ENCODE data around the gene ZRANB1. TPM values are rescaled to one million over a fixed set of nuclear protein-coding genes. Genes with fewer than 3 reads are reported as not detected.

Gene ZRANB1
- total RNA-seq, 4 donors from 2014 or later: 35.5 to 48.7 (median 44.3) TPM

DNA sequence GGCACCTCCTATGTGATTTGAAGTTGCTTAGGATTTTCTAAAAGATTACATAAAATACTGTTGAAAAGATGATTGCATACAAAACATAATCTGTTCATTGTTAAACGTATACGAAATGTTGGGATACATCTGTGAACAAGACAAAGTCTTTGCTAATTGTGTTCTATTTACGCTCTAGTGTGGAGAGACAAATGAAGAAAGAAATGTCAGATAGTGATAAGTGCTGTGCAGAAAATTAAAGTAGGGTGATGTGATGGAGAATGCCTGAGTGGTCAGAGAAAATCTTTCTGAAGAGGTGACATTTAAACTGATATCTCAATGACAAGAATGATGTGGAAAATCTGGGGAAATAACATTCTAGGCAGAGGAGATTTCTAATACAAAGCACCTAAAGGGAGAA is 13.4 kb upstream of the ZRANB1 start:
- Histone ChIP-seq H3K4me1 (peaks cover 0 to 50% (median 5%) of the 10 kb centered on the region in 3 donors), H3K36me3 (peaks cover 0 to 10% of the 10 kb centered on the region in 2 donors), H3K27me3 (no peaks in the 10 kb centered on the region), H3K27ac (no peak overlapping the region), H3K4me3 (no peak overlapping the region), H3K9me3 (no peaks in the 10 kb centered on the region)
- no peak for ATAC-seq
- TF ChIP-seq EP300 (IDR thresholded peaks at IDR 0.05): no peak
- TF ChIP-seq POLR2AphosphoS5 (IDR thresholded peaks at IDR 0.05): no peak
- TF ChIP-seq, protein P1, sequence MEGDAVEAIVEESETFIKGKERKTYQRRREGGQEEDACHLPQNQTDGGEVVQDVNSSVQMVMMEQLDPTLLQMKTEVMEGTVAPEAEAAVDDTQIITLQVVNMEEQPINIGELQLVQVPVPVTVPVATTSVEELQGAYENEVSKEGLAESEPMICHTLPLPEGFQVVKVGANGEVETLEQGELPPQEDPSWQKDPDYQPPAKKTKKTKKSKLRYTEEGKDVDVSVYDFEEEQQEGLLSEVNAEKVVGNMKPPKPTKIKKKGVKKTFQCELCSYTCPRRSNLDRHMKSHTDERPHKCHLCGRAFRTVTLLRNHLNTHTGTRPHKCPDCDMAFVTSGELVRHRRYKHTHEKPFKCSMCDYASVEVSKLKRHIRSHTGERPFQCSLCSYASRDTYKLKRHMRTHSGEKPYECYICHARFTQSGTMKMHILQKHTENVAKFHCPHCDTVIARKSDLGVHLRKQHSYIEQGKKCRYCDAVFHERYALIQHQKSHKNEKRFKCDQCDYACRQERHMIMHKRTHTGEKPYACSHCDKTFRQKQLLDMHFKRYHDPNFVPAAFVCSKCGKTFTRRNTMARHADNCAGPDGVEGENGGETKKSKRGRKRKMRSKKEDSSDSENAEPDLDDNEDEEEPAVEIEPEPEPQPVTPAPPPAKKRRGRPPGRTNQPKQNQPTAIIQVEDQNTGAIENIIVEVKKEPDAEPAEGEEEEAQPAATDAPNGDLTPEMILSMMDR (IDR thresholded peaks at IDR 0.05): no peak
- no peak for TF ChIP-seq POLR2A (IDR thresholded peaks at IDR 0.05)
- 78 to 91% methylated on average over 3 of the region's 3 CpGs for WGBS, 2 donors (ENCODE audit: low coverage in 1 of 2)

DNA sequence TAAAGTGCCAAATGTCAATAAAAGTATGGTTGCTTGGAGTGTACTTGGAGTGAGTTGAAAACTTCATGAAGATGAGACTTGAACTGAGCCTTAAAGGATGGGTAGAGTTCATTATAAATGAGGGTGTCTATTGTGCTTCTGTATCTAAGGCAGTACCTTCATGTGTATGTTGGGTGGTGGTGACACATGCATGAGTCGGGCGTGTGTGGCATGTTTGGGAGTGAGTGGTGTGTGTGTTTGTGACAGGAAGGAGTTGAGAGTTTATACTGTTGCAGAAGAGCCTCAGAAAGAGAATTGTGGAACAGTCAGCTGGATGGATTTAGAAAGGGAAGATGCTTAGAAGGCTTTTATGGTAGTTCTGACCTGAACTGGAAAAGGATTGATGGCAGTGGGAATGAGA is 6.0 kb upstream of the ZRANB1 start:
- ATAC-seq: no peak
- Histone ChIP-seq H3K4me1 (peaks cover 0 to 52% (median 0%) of the 10 kb centered on the region in 3 donors), H3K27me3 (no peaks in the 10 kb centered on the region), H3K4me3 (no peak overlapping the region), H3K9me3 (no peaks in the 10 kb centered on the region), H3K36me3 (no peaks in the 10 kb centered on the region), H3K27ac (no peak overlapping the region)
- TF ChIP-seq POLR2AphosphoS5 (IDR thresholded peaks at IDR 0.05): no peak
- TF ChIP-seq, protein P1 (IDR thresholded peaks at IDR 0.05): no peak
- TF ChIP-seq EP300 (IDR thresholded peaks at IDR 0.05): no peak
- no peak for TF ChIP-seq POLR2A (IDR thresholded peaks at IDR 0.05)
- WGBS, 2 donors (ENCODE audit: low coverage in 1 of 2): 72 to 100% methylated on average over 2 of the region's 2 CpGs

DNA sequence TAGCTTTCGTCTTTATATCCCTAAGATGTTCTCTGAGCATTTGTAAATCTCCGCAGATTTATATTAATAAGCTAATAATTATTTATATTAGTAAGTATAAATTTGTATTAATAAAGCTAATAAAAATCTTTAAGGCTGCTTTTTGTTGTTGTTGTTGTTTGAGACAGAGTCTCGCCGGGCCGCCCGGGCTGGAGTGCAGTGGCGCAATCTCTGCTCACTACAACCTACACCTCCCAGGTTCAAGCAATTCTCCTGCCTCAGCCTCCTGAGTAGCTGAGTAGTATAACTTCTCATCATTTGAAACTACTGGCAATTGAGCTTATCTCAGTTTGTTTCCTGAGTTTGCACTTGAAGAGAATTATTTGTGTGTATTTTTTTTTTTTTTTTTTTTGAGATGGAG is 5.1 kb upstream of the ZRANB1 start:
- no peaks in the 10 kb centered on the region for H3K9me3 ChIP-seq
- no peak for ATAC-seq
- H3K27ac ChIP-seq: no peak overlapping the region
- peaks cover 0 to 61% (median 0%) of the 10 kb centered on the region in 3 donors for H3K4me1 ChIP-seq
- no peak overlapping the region for H3K4me3 ChIP-seq
- WGBS, 2 donors (ENCODE audit: low coverage in 1 of 2): 94 to 95% methylated on average over 7 of the region's 7 CpGs
- TF ChIP-seq EP300 (IDR thresholded peaks at IDR 0.05): no peak
- TF ChIP-seq, protein P1 (IDR thresholded peaks at IDR 0.05): no peak
- no peak for TF ChIP-seq POLR2AphosphoS5 (IDR thresholded peaks at IDR 0.05)
- TF ChIP-seq POLR2A (IDR thresholded peaks at IDR 0.05): no peak
- no peaks in the 10 kb centered on the region for H3K36me3 ChIP-seq
- H3K27me3 ChIP-seq: no peaks in the 10 kb centered on the region

DNA sequence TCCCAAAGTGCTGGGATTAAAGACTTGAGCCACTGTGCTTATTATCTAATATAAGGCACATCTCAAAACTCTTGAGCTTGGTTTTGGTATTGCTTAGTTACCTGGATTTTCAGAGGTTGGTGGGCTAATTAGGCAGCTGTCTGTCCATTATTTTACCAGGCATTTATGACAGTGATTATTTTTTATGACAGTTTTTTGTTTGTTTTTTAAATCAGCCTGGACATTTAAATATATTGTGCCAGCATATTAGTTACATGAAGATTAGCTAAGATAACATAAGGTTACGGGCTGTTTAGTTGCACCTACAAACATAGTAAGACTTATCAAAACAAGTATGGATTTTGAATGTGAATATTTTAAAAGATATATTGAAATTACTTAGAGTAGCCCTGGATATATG is 2.6 kb upstream of the ZRANB1 start:
- H3K9me3 ChIP-seq: no peaks in the 10 kb centered on the region

More for the DNA sequence above, 2.6 kb upstream of the ZRANB1 start:
- Histone ChIP-seq H3K4me3 (no peak overlapping the region), H3K36me3 (no peaks in the 10 kb centered on the region), H3K27ac (no peak overlapping the region), H3K4me1 (peaks cover 7 to 85% (median 9%) of the 10 kb centered on the region in 3 donors), H3K27me3 (no peaks in the 10 kb centered on the region)
- TF ChIP-seq, protein P1 (IDR thresholded peaks at IDR 0.05): no peak
- no peak for ATAC-seq
- 92 to 93% methylated on average over 1 of the region's 1 CpG for WGBS, 2 donors (ENCODE audit: low coverage in 1 of 2)

Data from gastroesophageal sphincter (tissue), 4 donors.